DOHH2 (cell line): Measurements from ENCODE around the gene PLSCR5.

Experiments
- EZH2phosphoT487 ChIP-seq: fragments of 200-600 bp; sonication (generic); IDR thresholded peaks from 2 replicates; pipeline ENCODE4 v1.6.1; 2017; ENCODE audit warnings: borderline replicate concordance, mild to moderate bottlenecking, antibody characterized with exemption, low read length, moderate library complexity, mixed read lengths
- TF ChIP-seq, protein P1 (sequence below): fragments of 200-600 bp; sonication (generic); IDR thresholded peaks from one replicate; pipeline ENCODE4 v1.5.1; 2014; ENCODE audit warnings: antibody characterized with exemption, mild to moderate bottlenecking, low read depth, low read length; ENCODE audit not compliant: poor library complexity, severe bottlenecking

DNA sequence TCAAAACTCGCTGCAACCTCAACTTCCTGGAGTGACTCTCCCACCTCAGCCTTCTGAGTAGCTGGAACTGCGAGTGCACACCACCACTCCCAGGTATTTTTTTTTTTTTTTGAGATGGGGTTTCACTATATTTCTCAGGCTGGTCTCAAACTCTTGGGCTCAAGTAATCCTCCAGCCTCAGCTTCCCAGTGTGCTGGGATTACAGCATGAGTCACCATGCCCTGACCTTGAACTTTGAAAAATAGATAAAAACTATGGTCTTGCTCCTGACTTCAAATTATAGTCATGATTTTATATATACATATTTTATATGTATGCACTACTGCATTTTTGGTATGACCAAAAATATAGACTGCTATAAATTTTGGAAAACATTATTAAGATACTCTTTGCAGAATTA, 6.9 kb upstream of the PLSCR5 start:
- TF ChIP-seq, protein P1, sequence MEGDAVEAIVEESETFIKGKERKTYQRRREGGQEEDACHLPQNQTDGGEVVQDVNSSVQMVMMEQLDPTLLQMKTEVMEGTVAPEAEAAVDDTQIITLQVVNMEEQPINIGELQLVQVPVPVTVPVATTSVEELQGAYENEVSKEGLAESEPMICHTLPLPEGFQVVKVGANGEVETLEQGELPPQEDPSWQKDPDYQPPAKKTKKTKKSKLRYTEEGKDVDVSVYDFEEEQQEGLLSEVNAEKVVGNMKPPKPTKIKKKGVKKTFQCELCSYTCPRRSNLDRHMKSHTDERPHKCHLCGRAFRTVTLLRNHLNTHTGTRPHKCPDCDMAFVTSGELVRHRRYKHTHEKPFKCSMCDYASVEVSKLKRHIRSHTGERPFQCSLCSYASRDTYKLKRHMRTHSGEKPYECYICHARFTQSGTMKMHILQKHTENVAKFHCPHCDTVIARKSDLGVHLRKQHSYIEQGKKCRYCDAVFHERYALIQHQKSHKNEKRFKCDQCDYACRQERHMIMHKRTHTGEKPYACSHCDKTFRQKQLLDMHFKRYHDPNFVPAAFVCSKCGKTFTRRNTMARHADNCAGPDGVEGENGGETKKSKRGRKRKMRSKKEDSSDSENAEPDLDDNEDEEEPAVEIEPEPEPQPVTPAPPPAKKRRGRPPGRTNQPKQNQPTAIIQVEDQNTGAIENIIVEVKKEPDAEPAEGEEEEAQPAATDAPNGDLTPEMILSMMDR, result no peak
- no peak for TF ChIP-seq EZH2phosphoT487
